HG02840 (cell line): ENCODE data around the gene GJB3.
"Not testable (repeated sequence)": the region's sequence is repeated elsewhere in the genome, so short reads cannot be mapped to it uniquely, and the experiment has no call there.

ENCODE experiments used
- ATAC-seq: cut with Tn5 transposase; IDR thresholded peaks from one replicate; pipeline ENCODE4 v1.9.1; 2021; ENCODE audit warnings: mild to moderate bottlenecking, moderate library complexity, moderate number of reproducible peaks; ENCODE audit not compliant: unreplicated experiment, low FRiP score

GJB3 gene

DNA sequence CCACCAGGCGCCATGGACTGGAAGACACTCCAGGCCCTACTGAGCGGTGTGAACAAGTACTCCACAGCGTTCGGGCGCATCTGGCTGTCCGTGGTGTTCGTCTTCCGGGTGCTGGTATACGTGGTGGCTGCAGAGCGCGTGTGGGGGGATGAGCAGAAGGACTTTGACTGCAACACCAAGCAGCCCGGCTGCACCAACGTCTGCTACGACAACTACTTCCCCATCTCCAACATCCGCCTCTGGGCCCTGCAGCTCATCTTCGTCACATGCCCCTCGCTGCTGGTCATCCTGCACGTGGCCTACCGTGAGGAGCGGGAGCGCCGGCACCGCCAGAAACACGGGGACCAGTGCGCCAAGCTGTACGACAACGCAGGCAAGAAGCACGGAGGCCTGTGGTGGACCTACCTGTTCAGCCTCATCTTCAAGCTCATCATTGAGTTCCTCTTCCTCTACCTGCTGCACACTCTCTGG lies 3.8 kb downstream of the GJB3 start:
- no peak for ATAC-seq

GRCh38 chr1:34785231-34785874 lies 4.3 kb downstream of the GJB3 start:
- no peak for ATAC-seq

- ATAC-seq = no peak
These were observed 5.0 kb downstream of the GJB3 start for GRCh38 chr1:34785875-34786470.

DNA sequence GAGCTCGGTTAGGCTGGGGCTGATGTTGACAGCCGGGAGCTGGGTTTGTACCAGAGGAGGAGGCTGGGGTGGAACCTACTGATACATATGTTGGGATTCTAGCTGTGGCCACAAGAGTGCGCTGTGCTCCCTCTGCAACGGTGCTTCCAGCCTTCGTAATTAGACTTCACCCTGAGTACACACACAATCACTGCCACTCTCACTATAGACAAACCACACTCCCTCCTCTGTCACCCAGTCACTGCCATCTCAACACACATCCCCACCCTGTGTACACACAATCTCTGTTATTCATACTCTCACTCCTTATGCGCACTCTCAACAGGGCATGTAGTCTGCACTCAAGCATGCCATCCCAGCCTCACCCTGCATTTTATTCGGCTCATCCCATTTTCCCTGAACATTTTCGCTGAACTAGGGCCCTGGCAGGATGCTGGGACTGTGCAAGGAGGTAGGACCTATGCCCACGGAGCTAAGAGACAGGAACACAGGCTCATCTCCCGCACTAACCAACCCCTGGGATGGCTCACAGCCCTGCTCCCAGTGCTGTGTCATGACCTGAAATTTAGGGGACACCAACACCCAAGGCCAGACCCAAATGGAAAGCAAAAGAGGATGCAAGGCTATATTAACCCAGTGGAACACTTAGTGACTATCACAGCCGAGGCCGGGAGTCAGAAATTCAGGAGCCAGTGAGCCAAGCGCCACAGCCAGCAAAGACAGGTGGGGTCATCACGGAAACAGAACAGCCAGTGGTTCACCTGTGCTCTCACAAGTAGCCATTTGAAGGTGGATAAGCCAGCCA lies 5.7 kb downstream of the GJB3 start:
- no peak for ATAC-seq

GRCh38 chr1:34787461-34788420 lies 6.7 kb downstream of the GJB3 start:
- no peak for ATAC-seq

GRCh38 chr1:34790985-34791384 lies 10.0 kb downstream of the GJB3 start:
- ATAC-seq = no peak

GRCh38 chr1:34792424-34792823 lies 11.4 kb downstream of the GJB3 start:
- no peak for ATAC-seq

DNA sequence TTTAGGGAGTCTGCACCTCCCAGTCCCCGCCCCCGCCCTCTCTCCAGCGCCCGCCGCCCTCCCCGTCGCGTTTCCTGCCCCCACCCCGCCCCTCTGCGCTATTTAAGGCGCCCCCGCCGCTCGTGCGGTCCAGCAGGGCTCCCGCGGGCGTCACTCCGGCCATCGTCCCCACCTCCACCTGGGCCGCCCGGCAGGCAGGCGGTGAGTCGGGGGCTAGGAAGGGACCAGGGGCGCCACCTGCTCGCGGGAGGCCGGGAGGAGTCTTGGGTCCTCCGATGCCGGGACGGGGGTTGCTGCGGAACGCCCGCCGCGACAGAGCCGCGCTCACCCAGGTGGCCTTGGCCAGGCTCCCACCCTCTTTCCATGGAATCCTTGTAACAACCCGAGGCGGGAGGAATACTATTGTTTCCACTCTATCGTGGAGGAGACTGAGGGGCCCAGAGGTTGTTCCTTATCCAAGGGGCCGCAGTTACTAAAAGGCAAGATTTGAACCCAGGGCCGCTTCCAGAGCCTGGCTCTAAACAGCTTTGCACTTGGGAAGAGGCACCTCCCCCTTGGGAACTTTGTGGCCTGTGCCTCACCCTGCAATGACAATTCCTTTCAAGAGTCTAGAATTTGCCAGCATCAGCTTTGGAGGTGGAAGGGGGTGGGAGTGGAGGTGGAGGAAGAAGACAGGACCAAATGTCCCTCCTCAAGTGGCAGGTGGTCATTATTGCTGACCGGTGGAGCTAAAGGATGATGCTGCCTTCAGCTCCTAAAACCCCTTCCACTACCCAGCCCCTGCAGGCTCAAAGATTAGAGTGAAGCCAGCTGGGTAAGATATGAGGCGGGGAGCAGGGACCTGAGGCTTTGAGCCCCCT lies 12.1 kb downstream of the GJB3 start, which contains the start of gene GJA4:
Gene GJA4 (plus strand): TSS at position 132 of the 860 bp plus-strand sequence. CDS start 1,215 bp downstream, outside the sequence.
- ATAC-seq = no peak

GRCh38 chr1:34794001-34794789 lies 13.2 kb downstream of the GJB3 start:
- no peak for ATAC-seq

GRCh38 chr1:34794790-34795180 lies 13.8 kb downstream of the GJB3 start:
- no peak for ATAC-seq

- ATAC-seq = no peak
These were observed 14.9 kb downstream of the GJB3 start for GRCh38 chr1:34795916-34796315.

DNA sequence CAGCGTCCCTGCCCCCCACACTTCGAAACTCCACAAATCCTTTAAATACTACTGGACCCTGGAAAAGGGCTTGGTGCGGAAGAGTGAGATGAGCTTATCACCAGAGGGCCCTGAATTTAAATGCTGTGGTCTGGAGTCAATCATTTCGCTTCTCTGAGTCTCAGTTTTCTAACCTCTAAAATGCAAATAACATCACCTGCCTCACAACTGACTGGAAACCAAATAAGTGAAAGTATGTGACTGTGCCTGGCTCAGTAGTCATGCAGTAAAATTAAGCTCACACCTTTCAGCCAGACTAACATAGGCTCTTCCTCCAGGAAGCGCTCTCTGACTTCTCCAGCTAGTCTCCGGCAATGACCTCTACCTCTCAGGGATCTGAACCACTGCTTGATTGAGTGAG lies 16.0 kb downstream of the GJB3 start:
- no peak for ATAC-seq

GRCh38 chr1:34800214-34800613 lies 19.2 kb downstream of the GJB3 start:
- ATAC-seq = no peak

- ATAC-seq = no peak
These were observed 22.8 kb downstream of the GJB3 start for GRCh38 chr1:34803770-34804169.

DNA sequence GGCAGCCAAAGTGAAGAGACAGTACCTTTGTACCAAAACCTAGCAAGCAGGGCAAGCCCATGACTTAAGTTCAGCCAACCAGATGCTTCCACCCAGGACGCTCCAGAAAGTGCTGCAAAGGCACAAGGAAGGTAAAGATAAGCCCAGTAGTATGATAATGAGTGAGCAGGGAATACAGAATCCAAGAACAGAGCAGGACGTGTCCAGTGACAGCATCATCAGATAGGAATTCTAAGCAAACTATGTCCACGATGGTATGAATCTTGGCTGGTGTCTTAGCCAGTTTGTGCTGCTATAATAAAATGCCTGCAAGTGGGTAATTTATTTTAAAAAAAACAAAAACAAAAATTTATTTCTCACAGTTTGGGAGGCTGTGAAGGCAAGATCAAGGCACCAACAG lies 25.4 kb downstream of the GJB3 start:
- ATAC-seq = no peak

GRCh38 chr1:34808051-34808810 lies 27.2 kb downstream of the GJB3 start:
- ATAC-seq = no peak

- ATAC-seq = not testable (repeated sequence)
These were observed 29.8 kb downstream of the GJB3 start for GRCh38 chr1:34810781-34811180.

GRCh38 chr1:34816332-34816731 lies 35.3 kb downstream of the GJB3 start:
- ATAC-seq = no peak
